ENCODE measurements around the gene FADS6.

Gene FADS6

DNA sequence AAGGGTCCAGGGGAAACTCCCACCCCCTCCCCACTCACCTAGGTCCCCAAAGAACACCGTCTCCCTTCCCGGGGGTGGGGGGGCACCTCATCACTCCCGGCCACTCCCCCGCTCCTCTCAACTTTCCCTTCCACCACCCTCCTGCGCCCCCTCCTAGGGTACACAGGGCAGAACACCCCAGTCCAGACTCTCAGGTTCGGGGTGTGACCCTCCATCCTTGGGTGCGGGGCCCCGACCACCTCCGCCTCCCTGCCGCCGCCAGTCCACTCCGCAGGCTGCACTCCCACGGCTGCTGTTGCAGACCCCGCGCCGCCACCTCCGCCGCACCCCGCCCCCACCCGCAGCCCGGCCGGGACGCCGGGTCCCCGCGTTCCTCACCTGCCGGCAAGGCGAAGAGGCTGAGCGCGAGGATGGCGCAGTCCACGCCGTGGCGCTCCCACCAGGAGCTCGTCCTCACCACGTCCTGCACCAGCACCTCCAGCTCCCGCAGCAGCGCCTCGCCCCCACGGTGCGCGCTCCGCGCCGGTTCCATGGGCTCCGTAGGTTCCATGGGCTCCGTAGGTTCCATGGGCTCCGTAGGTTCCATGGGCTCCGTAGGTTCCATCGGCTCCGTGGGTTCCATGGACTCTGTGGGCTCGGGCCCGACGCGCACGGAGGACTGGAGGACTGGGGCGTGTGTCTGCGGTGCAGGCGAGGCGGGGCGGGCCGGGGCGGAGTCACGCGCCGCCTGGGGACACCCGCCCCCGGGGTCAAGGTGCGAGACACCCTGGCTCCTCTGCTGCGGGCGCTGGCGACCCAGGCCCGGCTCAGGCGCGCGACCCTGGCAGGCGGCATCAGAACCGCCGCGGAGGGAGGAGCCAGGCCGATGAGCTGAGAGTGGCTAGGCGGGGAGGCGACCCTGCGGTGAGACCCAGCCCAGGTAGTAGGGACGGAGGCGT, at the start of gene FADS6:
TSS of gene FADS6 (minus strand) at position 660 of the 938 bp plus-strand sequence. CDS start at position 622, 38 bp downstream.
- Histone ChIP-seq H3K4me1 (no peaks in the 10 kb centered on the region), H3K79me2 (no peaks in the 10 kb centered on the region), H3K27ac (no peak within 1 kb of the TSS), H3K36me3 (ENCODE audit: control insufficient read depth, insufficient read depth, low read length) (no peaks in the 10 kb centered on the region), H3K9me3 (ENCODE audit: control insufficient read depth, low read length) (no peaks in the 10 kb centered on the region), H3K27me3 (ENCODE audit: control insufficient read depth, insufficient read depth, low read length) (no peaks in the 10 kb centered on the region), H3K9ac (no peak within 1 kb of the TSS), H2AFZ (peak within 1 kb of the TSS; percentile 82), H3K4me3 (ENCODE audit: low read depth, low read length) (peak within 1 kb of the TSS; percentile 39), H3K4me2 (ENCODE audit: low read length) (peak within 1 kb of the TSS; percentile 52)
- TF ChIP-seq, protein P1, sequence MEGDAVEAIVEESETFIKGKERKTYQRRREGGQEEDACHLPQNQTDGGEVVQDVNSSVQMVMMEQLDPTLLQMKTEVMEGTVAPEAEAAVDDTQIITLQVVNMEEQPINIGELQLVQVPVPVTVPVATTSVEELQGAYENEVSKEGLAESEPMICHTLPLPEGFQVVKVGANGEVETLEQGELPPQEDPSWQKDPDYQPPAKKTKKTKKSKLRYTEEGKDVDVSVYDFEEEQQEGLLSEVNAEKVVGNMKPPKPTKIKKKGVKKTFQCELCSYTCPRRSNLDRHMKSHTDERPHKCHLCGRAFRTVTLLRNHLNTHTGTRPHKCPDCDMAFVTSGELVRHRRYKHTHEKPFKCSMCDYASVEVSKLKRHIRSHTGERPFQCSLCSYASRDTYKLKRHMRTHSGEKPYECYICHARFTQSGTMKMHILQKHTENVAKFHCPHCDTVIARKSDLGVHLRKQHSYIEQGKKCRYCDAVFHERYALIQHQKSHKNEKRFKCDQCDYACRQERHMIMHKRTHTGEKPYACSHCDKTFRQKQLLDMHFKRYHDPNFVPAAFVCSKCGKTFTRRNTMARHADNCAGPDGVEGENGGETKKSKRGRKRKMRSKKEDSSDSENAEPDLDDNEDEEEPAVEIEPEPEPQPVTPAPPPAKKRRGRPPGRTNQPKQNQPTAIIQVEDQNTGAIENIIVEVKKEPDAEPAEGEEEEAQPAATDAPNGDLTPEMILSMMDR (IDR thresholded peaks at IDR 0.05) = no peak

DNA sequence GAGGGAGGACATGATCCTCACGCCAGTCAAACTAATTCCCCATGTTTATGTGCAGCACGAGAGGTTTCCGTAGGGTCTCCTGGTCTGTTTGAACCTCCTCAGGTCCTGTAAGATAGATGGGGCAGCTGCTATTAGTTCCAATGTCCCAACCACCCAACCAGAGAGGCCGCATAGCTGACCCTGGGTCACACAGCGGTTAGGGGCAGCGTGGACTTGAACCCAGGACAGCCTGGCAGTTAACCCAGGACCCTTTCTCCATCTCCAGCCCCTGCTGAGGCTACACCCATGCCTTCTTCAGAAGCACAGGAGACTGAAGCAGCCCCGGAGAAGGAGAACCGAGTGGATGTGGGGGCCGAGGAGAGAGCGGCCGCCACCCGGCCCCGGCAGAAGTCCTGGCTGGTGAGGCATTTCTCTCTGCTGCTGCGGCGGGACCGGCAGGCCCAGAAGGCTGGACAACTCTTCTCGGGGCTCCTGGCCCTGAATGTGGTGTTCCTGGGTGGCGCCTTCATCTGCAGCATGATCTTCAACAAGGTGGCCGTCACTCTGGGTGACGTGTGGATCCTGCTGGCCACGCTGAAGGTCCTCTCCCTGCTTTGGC, 47.8 kb upstream of the FADS6 start:
- no peak overlapping the region for H3K4me2 ChIP-seq (ENCODE audit: low read length)
- TF ChIP-seq, protein P1 (IDR thresholded peaks at IDR 0.05) = no peak
- peaks cover 4% of the 10 kb centered on the region for H3K4me1 ChIP-seq

DNA sequence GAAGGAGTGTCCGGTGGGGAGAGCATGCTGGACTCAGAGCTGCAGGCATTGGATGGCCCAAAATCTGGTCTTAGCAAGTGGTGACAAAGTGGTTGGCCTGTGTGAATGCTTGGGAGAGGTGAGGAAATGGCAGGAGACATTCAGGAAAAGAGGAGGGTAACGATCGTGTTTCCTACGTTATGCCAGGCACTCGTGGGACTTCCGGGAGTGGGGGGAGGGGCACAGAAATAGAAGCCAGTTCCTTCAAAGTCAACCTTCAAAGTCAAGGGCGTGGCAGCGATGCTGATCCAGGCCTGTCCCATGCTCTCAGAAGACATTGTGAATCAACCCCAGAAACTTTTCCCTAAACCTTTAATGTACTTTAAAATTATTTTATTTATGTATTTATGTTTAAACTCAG, 46.1 kb upstream of the FADS6 start:
- Histone ChIP-seq H3K27ac (no peak overlapping the region), H3K36me3 (ENCODE audit: control insufficient read depth, insufficient read depth, low read length) (no peaks in the 10 kb centered on the region), H2AFZ (no peak overlapping the region), H3K4me1 (peaks cover 4% of the 10 kb centered on the region), H3K4me2 (ENCODE audit: low read length) (no peak overlapping the region), H3K79me2 (no peaks in the 10 kb centered on the region), H3K9me3 (ENCODE audit: control insufficient read depth, low read length) (no peaks in the 10 kb centered on the region), H3K9ac (no peak overlapping the region), H3K4me3 (ENCODE audit: low read depth, low read length) (no peak overlapping the region), H3K27me3 (ENCODE audit: control insufficient read depth, insufficient read depth, low read length) (peaks cover 8% of the 10 kb centered on the region)
- TF ChIP-seq, protein P1 (IDR thresholded peaks at IDR 0.05) = no peak

More for the DNA sequence above, 47.8 kb upstream of the FADS6 start:
- H3K9ac ChIP-seq = no peak overlapping the region
- no peaks in the 10 kb centered on the region for H3K36me3 ChIP-seq (ENCODE audit: control insufficient read depth, insufficient read depth, low read length)
- no peaks in the 10 kb centered on the region for H3K79me2 ChIP-seq
- H2AFZ ChIP-seq = peak overlapping the region; percentile 33
- H3K27ac ChIP-seq = no peak overlapping the region
- no peak overlapping the region for H3K4me3 ChIP-seq (ENCODE audit: low read depth, low read length)
- H3K27me3 ChIP-seq (ENCODE audit: control insufficient read depth, insufficient read depth, low read length) = peaks cover 2% of the 10 kb centered on the region
- no peaks in the 10 kb centered on the region for H3K9me3 ChIP-seq (ENCODE audit: control insufficient read depth, low read length)

DNA sequence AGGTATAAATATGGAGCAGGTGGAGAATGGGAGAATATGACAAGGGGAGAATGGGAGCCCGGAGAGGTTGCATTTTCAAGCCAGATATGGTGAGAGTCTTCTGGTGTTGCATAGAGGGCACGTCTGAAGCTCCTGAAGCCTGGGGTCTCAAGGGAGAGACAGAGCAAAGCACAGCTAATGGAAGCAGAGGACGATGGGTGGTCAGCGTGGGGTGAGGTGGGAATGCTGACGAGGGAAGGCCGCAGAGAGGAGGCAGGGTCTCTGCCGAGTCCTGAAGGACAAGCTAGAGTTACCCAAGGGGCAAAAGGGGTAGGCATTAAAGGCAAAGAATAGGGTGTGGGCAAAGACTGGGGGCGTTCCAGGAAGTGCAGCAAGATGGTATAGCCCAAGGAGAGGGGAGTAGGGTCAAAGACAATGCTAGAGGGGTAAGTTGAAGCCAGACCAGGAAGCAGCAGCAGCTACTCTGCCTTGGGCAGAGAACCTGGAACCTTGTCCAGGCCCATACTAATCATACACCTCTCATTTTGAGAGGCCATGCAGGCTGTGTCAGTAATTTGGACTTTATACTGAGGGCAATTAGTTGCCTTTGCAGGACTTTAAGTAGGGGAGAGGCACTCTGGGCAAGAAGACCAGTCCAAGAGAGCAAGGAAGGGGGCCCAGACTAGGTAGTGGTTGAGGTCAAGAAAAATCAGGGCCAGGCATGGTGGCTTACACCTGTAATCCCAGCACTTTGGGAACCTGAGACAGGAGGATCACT, 44.9 kb upstream of the FADS6 start:
- TF ChIP-seq, protein P1 (IDR thresholded peaks at IDR 0.05) = no peak
- Histone ChIP-seq H3K4me3 (ENCODE audit: low read depth, low read length) (no peak overlapping the region), H3K36me3 (ENCODE audit: control insufficient read depth, insufficient read depth, low read length) (no peaks in the 10 kb centered on the region), H2AFZ (no peak overlapping the region), H3K4me2 (ENCODE audit: low read length) (no peak overlapping the region), H3K9ac (no peak overlapping the region), H3K4me1 (peaks cover 4% of the 10 kb centered on the region), H3K79me2 (no peaks in the 10 kb centered on the region), H3K27ac (no peak overlapping the region), H3K27me3 (ENCODE audit: control insufficient read depth, insufficient read depth, low read length) (peaks cover 8% of the 10 kb centered on the region), H3K9me3 (ENCODE audit: control insufficient read depth, low read length) (no peaks in the 10 kb centered on the region)
